Inflammatory macrophage treated with lipopolysaccharide for 4 hours (primary cell): ENCODE results near the gene DHDH.

Experiments
- DNase-seq: peaks from one replicate; pipeline ENCODE4 v3.0.0-alpha.2; 2020

DHDH gene

GRCh38 chr19:48993175-48994034, 59.9 kb downstream of the DHDH start, which contains the start of the genes GYS1 and RUVBL2:
Gene GYS1 (minus strand): TSS chr19:48993309. CDS start chr19:48993112, 197 bp downstream.
Gene RUVBL2 (plus strand): TSS chr19:48993887. CDS start chr19:48993912, 25 bp downstream.
- peak; percentile 100 for DNase-seq

- no peak for DNase-seq
These were observed 60.5 kb downstream of the DHDH start for GRCh38 chr19:48994035-48994386.
